HepG2 (cell line): Measurements from ENCODE around the gene MEF2D. TPM values are rescaled to one million over a fixed set of nuclear protein-coding genes. Genes with fewer than 3 reads are reported as not detected.

Experiments used
- BRD4 ChIP-seq: sonication (generic); formaldehyde crosslinking; IDR thresholded peaks from 2 replicates; pipeline ENCODE4 v1.4.0; 2020; ENCODE audit warnings: missing genetic modification reagents
- GATAD2A ChIP-seq: IDR thresholded peaks from 2 replicates; pipeline ENCODE4 v1.6.1; 2016
- IRX3 ChIP-seq: sonication (generic); formaldehyde crosslinking; IDR thresholded peaks from 2 replicates; pipeline ENCODE4 v1.8.1; 2023; ENCODE audit warnings: mild to moderate bottlenecking, low read depth, missing genetic modification reagents, borderline replicate concordance
- JARID2 ChIP-seq: sonication (generic); formaldehyde crosslinking; IDR thresholded peaks from 2 replicates; pipeline ENCODE4 v1.8.1; 2023; ENCODE audit warnings: missing genetic modification reagents, inconsistent platforms; ENCODE audit not compliant: insufficient replicate concordance
- KDM2A ChIP-seq: sonication (generic); formaldehyde crosslinking; IDR thresholded peaks from 2 replicates; pipeline ENCODE4 v1.4.0; 2020; ENCODE audit warnings: low read depth, missing genetic modification reagents, borderline replicate concordance
- MED13 ChIP-seq: sonication (generic); formaldehyde crosslinking; IDR thresholded peaks from 2 replicates; pipeline ENCODE4 v1.5.0; 2020; ENCODE audit warnings: missing genetic modification reagents
- MIXL1 ChIP-seq: IDR thresholded peaks from 2 replicates; pipeline ENCODE4 v1.6.1; 2016
- NCOA1 ChIP-seq: sonication (generic); formaldehyde crosslinking; IDR thresholded peaks from 2 replicates; pipeline ENCODE4 v1.9.0; 2021; ENCODE audit warnings: missing genetic modification reagents
- NR2C2 ChIP-seq: sonication (generic); formaldehyde crosslinking; IDR thresholded peaks from 2 replicates; pipeline ENCODE4 v1.4.0; 2020; ENCODE audit warnings: missing genetic modification reagents, mild to moderate bottlenecking, moderate library complexity, borderline replicate concordance
- NRL ChIP-seq: sonication (generic); formaldehyde crosslinking; IDR thresholded peaks from 2 replicates; pipeline ENCODE4 v1.5.0; 2020; ENCODE audit warnings: missing genetic modification reagents, mild to moderate bottlenecking, moderate library complexity, borderline replicate concordance
- PBX2 ChIP-seq: IDR thresholded peaks from 2 replicates; pipeline ENCODE4 v1.6.1; 2016; ENCODE audit warnings: control low read depth
- PCBP2 ChIP-seq: fragments of 200-400 bp; formaldehyde crosslinking; optimal IDR thresholded peaks from 2 replicates; pipeline ENCODE3; 2018; ENCODE audit warnings: low read length, low read depth; ENCODE audit not compliant: poor library complexity, severe bottlenecking
- POLR2A ChIP-seq, 2 experiments: IDR thresholded peaks; 2 replicates each; pipeline ENCODE4 v1.6.1; 2011; ENCODE audit warnings: low read depth in 2 of 2, low read length in 2 of 2, mild to moderate bottlenecking in 1 of 2, moderate library complexity in 1 of 2; ENCODE audit not compliant: insufficient read depth in 1 of 2
- SP2 ChIP-seq: sonication (generic); formaldehyde crosslinking; IDR thresholded peaks from 2 replicates; pipeline ENCODE4 v1.5.1; 2020; ENCODE audit warnings: mild to moderate bottlenecking, missing genetic modification reagents
- SRF ChIP-seq: IDR thresholded peaks from 2 replicates; pipeline ENCODE4 v1.6.1; 2011; ENCODE audit warnings: mild to moderate bottlenecking, low read depth, low read length, moderate library complexity
- STAT5B ChIP-seq: sonication (generic); formaldehyde crosslinking; IDR thresholded peaks from 2 replicates; pipeline ENCODE4 v1.4.0; 2020; ENCODE audit warnings: missing genetic modification reagents
- TGIF2 ChIP-seq: IDR thresholded peaks from 2 replicates; pipeline ENCODE4 v1.6.1; 2016; ENCODE audit warnings: control low read depth, missing compliant biosample characterization
- YEATS2 ChIP-seq: sonication (generic); formaldehyde crosslinking; IDR thresholded peaks from 2 replicates; pipeline ENCODE4 v1.4.0; 2020; ENCODE audit warnings: missing genetic modification reagents, borderline replicate concordance
- ZBTB34 ChIP-seq: sonication (generic); formaldehyde crosslinking; IDR thresholded peaks from 2 replicates; pipeline ENCODE4 v1.8.0; 2022; ENCODE audit warnings: mild to moderate bottlenecking, missing genetic modification reagents
- ZBTB39 ChIP-seq: sonication (generic); formaldehyde crosslinking; IDR thresholded peaks from 2 replicates; pipeline ENCODE4 v1.5.0; 2020; ENCODE audit warnings: missing genetic modification reagents
- ZGPAT ChIP-seq: IDR thresholded peaks from 2 replicates; pipeline ENCODE4 v1.6.1; 2016; ENCODE audit warnings: mild to moderate bottlenecking
- ZNF329 ChIP-seq: sonication (generic); formaldehyde crosslinking; IDR thresholded peaks from 2 replicates; pipeline ENCODE4 v1.9.0; 2021; ENCODE audit warnings: low read depth, mild to moderate bottlenecking, missing genetic modification reagents
- ZNF501 ChIP-seq: sonication (generic); formaldehyde crosslinking; IDR thresholded peaks from 2 replicates; pipeline ENCODE4 v1.5.1; 2020; ENCODE audit warnings: mild to moderate bottlenecking, moderate library complexity, missing genetic modification reagents
- ZNF589 ChIP-seq: sonication (generic); formaldehyde crosslinking; conservative IDR thresholded peaks from 2 replicates; pipeline ENCODE4 v1.8.0; 2022; ENCODE audit warnings: mild to moderate bottlenecking, moderate library complexity, missing genetic modification reagents
- ZNF674 ChIP-seq: sonication (generic); formaldehyde crosslinking; IDR thresholded peaks from 2 replicates; pipeline ENCODE4 v1.5.0; 2020; ENCODE audit warnings: low read depth, mild to moderate bottlenecking, missing genetic modification reagents
- ZNF703 ChIP-seq: sonication (generic); formaldehyde crosslinking; IDR thresholded peaks from 2 replicates; pipeline ENCODE4 v1.5.1; 2020; ENCODE audit warnings: missing genetic modification reagents, mild to moderate bottlenecking, moderate library complexity, borderline replicate concordance
- polyA plus RNA-seq, 8 experiments: library from polyadenylated mRNA; depleted of rRNA in 3 of 8; stranded (reverse) in 7 of 8; unstranded in 1 of 8; fragments of >200 nt; fragmentation: Illumina TruSeq in 4 of 8; extraction: Trizol in 4 of 8; gene quantifications; 2 replicates each; pipeline versions ENCODE4 v1.2.1 to v1.2.3, GENCODE V29; 2011 to 2016; ENCODE audit warnings: low read depth in 4 of 8, missing spikeins in 1 of 8, mixed read lengths in 1 of 8; ENCODE audit not compliant: insufficient read depth in 1 of 8
- total RNA-seq, 5 experiments: library from RNA; depleted of rRNA; stranded (reverse); fragments of >200 nt; fragmentation: Illumina TruSeq; extraction: Trizol; gene quantifications; 2 replicates each; pipeline ENCODE4 v1.2.3, GENCODE V29; 2016; ENCODE audit warnings: low read depth in 1 of 5

The MEF2D gene
- total and polyA plus RNA-seq, 2 of the 13 experiments (the other 11 are each of a cell fraction or from before 2014, with no cell fraction given), result 1.6 to 3.9 TPM

GRCh38 chr1:156500793-156501506 is 375 bp upstream of the MEF2D start (continued):
- TF ChIP-seq ZBTB34, result no peak
- TF ChIP-seq MED13 (CRISPR knock-in tag), result no peak
- TF ChIP-seq JARID2, result peak; percentile 37
- TF ChIP-seq YEATS2, result peak; percentile 71
- peak; percentile 73 for TF ChIP-seq ZNF501 (CRISPR knock-in tag)
- peak; percentile 81; the same call in 1 of the 2 replicates for TF ChIP-seq KDM2A (CRISPR knock-in tag)
- TF ChIP-seq ZGPAT (CRISPR knock-in tag), result peak; percentile 84; the same call in 1 of the 2 replicates
- TF ChIP-seq BRD4, result peak; percentile 91
- TF ChIP-seq IRX3 (CRISPR knock-in tag), result no peak
- TF ChIP-seq GATAD2A (CRISPR knock-in tag), result no peak
- TF ChIP-seq NCOA1 (CRISPR knock-in tag), result peak; percentile 88
- peak; percentile 88 for TF ChIP-seq PBX2
- TF ChIP-seq NR2C2 (CRISPR knock-in tag), result no peak
- no peak for TF ChIP-seq ZNF589 (CRISPR knock-in tag)
- peak; percentile 67 to 71 for TF ChIP-seq POLR2A (IDR thresholded peaks at IDR 0.05; ENCODE audit: insufficient read depth in 1 of 2, low read depth in 2 of 2, low read length in 2 of 2)
- TF ChIP-seq NRL (CRISPR knock-in tag), result peak; percentile 93
- TF ChIP-seq ZBTB39 (CRISPR knock-in tag), result 0 out of 2 replicates have a peak, but pooled peaks have one; percentile 72
- no peak for TF ChIP-seq PCBP2
- peak; percentile 88 for TF ChIP-seq SP2
- peak; percentile 79 for TF ChIP-seq TGIF2
- no peak for TF ChIP-seq ZNF329
- 0 out of 2 replicates have a peak, but pooled peaks have one; percentile 29 for TF ChIP-seq ZNF674 (CRISPR knock-in tag)
- no peak for TF ChIP-seq ZNF703 (CRISPR knock-in tag)
- TF ChIP-seq STAT5B, result no peak
- TF ChIP-seq SRF, result peak; percentile 3; the same call in 1 of the 2 replicates
- no peak for TF ChIP-seq MIXL1 (CRISPR knock-in tag)
